ENCODE data around the gene DNASE1L2.

DNASE1L2 gene

DNA sequence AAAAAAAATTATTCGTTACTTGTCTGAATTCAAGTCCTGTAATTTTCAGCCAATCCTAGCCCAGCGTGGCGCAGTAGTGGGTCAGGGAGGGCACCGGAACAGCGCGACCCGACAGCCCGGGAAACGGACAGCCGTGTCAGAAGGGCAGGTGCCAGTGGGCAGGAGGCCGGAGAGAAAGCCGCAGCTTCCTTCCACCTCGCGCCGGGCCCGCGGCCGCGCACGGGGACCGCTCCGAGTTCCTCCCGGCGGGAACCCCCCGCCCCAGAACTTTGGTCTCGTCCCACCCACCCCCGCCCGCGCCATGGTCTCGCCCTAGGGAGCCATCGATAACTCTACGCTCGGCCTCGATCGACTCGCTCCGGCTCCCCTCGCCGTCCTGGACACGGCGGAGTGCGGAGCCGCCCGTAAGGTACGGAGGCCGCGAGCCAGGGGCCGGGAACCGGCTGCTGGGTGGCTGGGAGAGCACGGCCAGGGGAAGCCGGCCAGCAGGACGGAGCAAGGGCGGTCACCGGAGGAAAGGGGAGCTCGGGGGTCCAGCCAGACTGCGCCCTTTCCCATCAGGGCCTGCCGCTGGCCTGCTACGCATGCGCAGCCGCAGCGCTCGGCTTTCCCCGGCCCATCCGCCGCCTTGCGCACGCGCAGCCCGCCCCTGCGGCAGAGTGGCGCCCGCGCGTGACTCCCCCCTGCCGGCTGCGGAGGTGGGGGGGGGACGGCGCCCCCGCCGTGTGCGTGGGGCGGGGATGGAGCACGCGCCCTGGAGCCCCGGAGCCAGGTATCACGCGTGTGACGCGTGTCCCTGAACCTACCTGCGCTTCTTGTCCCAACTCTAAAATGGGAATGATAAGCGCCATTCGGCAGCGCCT lies 30.9 kb upstream of the DNASE1L2 start, which contains the start of gene MLST8:
TSS of gene MLST8 (plus strand) at position 351 of the 863 bp plus-strand sequence. CDS start 632 bp downstream, outside the sequence.
- Histone ChIP-seq H2BK15ac (replicated peaks; ENCODE audit: low read depth) (no peak within 1 kb of the TSS), H3K27ac (ENCODE audit: low read depth, low read length) (peak within 1 kb of the TSS; percentile 94), H3K18ac (ENCODE audit: low read length) (peak within 1 kb of the TSS; percentile 81), H2BK5ac (ENCODE audit: low read length) (peak within 1 kb of the TSS; percentile 94), H3K23ac (ENCODE audit: low read length) (no peak within 1 kb of the TSS), H3K27me3 (ENCODE audit: insufficient read depth, low read length, poor library complexity) (no peaks in the 10 kb centered on the region), H3K36me3 (ENCODE audit: control insufficient read depth, insufficient read depth, low read length) (peaks cover 3% of the 10 kb centered on the region), H3K56ac (ENCODE audit: low read length) (peak within 1 kb of the TSS; percentile 100), H3K79me2 (ENCODE audit: control insufficient read depth, insufficient read depth, low read length) (no peaks in the 10 kb centered on the region), H2BK120ac (ENCODE audit: low read depth, low read length) (no peak within 1 kb of the TSS), H3K4me1 (ENCODE audit: control insufficient read depth, low read depth, low read length) (no peaks in the 10 kb centered on the region), H3K4me2 (ENCODE audit: low read length) (peak within 1 kb of the TSS; percentile 92), H3K9ac (ENCODE audit: low read length) (peak within 1 kb of the TSS; percentile 91), H2AK5ac (ENCODE audit: low read length) (no peak within 1 kb of the TSS), H4K5ac (ENCODE audit: low read length) (no peak within 1 kb of the TSS), H3K4me3 (ENCODE audit: low read length) (peak within 1 kb of the TSS; percentile 85), H3K4ac (ENCODE audit: low read depth, low read length) (peak within 1 kb of the TSS; percentile 64), H4K8ac (ENCODE audit: low read depth, low read length) (peak within 1 kb of the TSS; percentile 30), H3K79me1 (ENCODE audit: low read length) (peaks cover 3% of the 10 kb centered on the region)
- no CpG with 5 or more reads among the region's 93 CpGs for WGBS (ENCODE audit: extremely low coverage, insufficient coverage, low lambda C conversion rate)
- DNase-seq = peak; percentile 84

DNA sequence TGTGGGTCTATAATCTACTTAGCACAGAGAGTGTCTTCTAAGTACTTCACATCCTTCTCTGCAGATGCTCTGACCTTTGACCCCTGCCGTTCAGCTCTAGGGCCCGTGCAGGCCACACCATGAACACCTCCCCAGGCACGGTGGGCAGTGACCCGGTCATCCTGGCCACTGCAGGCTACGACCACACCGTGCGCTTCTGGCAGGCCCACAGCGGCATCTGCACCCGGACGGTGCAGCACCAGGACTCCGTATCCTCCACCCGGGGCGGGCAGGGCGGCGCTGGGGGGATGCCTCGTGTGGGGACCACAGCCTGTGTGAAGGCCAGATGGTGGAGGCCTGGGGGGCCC lies 30.3 kb upstream of the DNASE1L2 start:
- Histone ChIP-seq H3K4ac (ENCODE audit: low read depth, low read length) (no peak overlapping the region), H3K79me1 (ENCODE audit: low read length) (peaks cover 3% of the 10 kb centered on the region), H2AK5ac (ENCODE audit: low read length) (no peak overlapping the region), H2BK5ac (ENCODE audit: low read length) (no peak overlapping the region), H3K18ac (ENCODE audit: low read length) (peak overlapping the region; percentile 13), H3K23ac (ENCODE audit: low read length) (no peak overlapping the region), H3K79me2 (ENCODE audit: control insufficient read depth, insufficient read depth, low read length) (no peaks in the 10 kb centered on the region), H4K8ac (ENCODE audit: low read depth, low read length) (peak overlapping the region; percentile 30), H3K4me3 (ENCODE audit: low read length) (peak overlapping the region; percentile 85), H3K56ac (ENCODE audit: low read length) (peak overlapping the region; percentile 100), H4K5ac (ENCODE audit: low read length) (no peak overlapping the region), H3K27ac (ENCODE audit: low read depth, low read length) (peak overlapping the region; percentile 94), H2BK120ac (ENCODE audit: low read depth, low read length) (no peak overlapping the region), H3K36me3 (ENCODE audit: control insufficient read depth, insufficient read depth, low read length) (peaks cover 3% of the 10 kb centered on the region), H3K9ac (ENCODE audit: low read length) (peak overlapping the region; percentile 91), H3K4me2 (ENCODE audit: low read length) (peak overlapping the region; percentile 92), H3K27me3 (ENCODE audit: insufficient read depth, low read length, poor library complexity) (no peaks in the 10 kb centered on the region), H2BK15ac (replicated peaks; ENCODE audit: low read depth) (no peak overlapping the region), H3K4me1 (ENCODE audit: control insufficient read depth, low read depth, low read length) (no peaks in the 10 kb centered on the region)
- no CpG with 5 or more reads among the region's 16 CpGs for WGBS (ENCODE audit: extremely low coverage, insufficient coverage, low lambda C conversion rate)
- DNase-seq = no peak

DNA sequence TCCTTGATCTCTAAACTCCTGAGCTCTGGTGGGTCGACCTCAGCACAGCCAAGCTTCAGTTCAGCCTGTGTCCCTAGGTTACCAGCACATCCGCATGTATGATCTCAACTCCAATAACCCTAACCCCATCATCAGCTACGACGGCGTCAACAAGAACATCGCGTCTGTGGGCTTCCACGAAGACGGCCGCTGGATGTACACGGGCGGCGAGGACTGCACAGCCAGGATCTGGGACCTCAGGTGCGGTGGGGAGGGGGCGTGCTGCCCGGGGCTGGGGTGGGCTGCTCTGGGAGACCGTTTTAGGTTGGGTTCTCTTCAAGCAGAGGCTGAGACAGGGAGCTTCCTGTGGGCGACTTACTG lies 29.8 kb upstream of the DNASE1L2 start:
- Histone ChIP-seq H3K4me1 (ENCODE audit: control insufficient read depth, low read depth, low read length) (no peaks in the 10 kb centered on the region), H3K79me1 (ENCODE audit: low read length) (peaks cover 3% of the 10 kb centered on the region), H3K4me3 (ENCODE audit: low read length) (no peak overlapping the region), H2BK5ac (ENCODE audit: low read length) (no peak overlapping the region), H3K4me2 (ENCODE audit: low read length) (peak overlapping the region; percentile 92), H3K27me3 (ENCODE audit: insufficient read depth, low read length, poor library complexity) (no peaks in the 10 kb centered on the region), H3K18ac (ENCODE audit: low read length) (no peak overlapping the region), H2BK15ac (replicated peaks; ENCODE audit: low read depth) (no peak overlapping the region), H3K9ac (ENCODE audit: low read length) (peak overlapping the region; percentile 91), H2AK5ac (ENCODE audit: low read length) (no peak overlapping the region), H3K79me2 (ENCODE audit: control insufficient read depth, insufficient read depth, low read length) (no peaks in the 10 kb centered on the region), H3K27ac (ENCODE audit: low read depth, low read length) (no peak overlapping the region), H2BK120ac (ENCODE audit: low read depth, low read length) (no peak overlapping the region), H4K5ac (ENCODE audit: low read length) (no peak overlapping the region), H3K23ac (ENCODE audit: low read length) (no peak overlapping the region), H4K8ac (ENCODE audit: low read depth, low read length) (no peak overlapping the region), H3K4ac (ENCODE audit: low read depth, low read length) (no peak overlapping the region), H3K36me3 (ENCODE audit: control insufficient read depth, insufficient read depth, low read length) (peaks cover 3% of the 10 kb centered on the region), H3K56ac (ENCODE audit: low read length) (peak overlapping the region; percentile 100)
- WGBS (ENCODE audit: extremely low coverage, insufficient coverage, low lambda C conversion rate) = no CpG with 5 or more reads among the region's 18 CpGs
- DNase-seq = no peak

DNA sequence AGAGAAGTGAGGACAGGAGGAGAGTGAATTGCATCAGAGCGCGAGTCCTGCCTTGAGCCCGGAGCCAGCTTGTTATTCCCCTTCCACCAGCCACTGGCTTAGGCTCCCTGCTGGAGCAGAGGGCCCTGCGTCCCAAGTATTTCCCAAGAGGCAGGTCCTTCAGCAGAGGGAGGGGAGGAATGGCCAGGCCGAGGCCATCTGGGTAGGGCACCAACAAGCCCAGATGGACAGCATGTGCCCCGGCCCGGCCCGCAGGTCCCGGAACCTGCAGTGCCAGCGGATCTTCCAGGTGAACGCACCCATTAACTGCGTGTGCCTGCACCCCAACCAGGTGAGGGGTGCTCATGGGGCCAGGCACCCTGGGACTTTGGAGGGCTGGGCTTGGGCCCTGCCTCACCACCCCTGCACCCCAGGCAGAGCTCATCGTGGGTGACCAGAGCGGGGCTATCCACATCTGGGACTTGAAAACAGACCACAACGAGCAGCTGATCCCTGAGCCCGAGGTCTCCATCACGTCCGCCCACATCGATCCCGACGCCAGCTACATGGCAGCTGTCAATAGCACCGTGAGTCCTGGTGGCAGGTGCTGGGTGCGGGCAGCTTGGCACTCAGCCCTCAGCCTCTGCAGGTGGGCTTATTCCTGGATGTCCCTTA lies 29.3 kb upstream of the DNASE1L2 start:
- no peak overlapping the region for H3K4me2 ChIP-seq (ENCODE audit: low read length)
- H3K56ac ChIP-seq (ENCODE audit: low read length) = no peak overlapping the region
- H3K4me3 ChIP-seq (ENCODE audit: low read length) = no peak overlapping the region
- no CpG with 5 or more reads among the region's 23 CpGs for WGBS (ENCODE audit: extremely low coverage, insufficient coverage, low lambda C conversion rate)
- no peak overlapping the region for H2BK5ac ChIP-seq (ENCODE audit: low read length)
- H3K4ac ChIP-seq (ENCODE audit: low read depth, low read length) = no peak overlapping the region
- no peak overlapping the region for H2BK120ac ChIP-seq (ENCODE audit: low read depth, low read length)
- H3K79me2 ChIP-seq (ENCODE audit: control insufficient read depth, insufficient read depth, low read length) = no peaks in the 10 kb centered on the region
- H3K9ac ChIP-seq (ENCODE audit: low read length) = no peak overlapping the region
- DNase-seq = peak; percentile 39
- peaks cover 3% of the 10 kb centered on the region for H3K79me1 ChIP-seq (ENCODE audit: low read length)
- H3K36me3 ChIP-seq (ENCODE audit: control insufficient read depth, insufficient read depth, low read length) = peaks cover 3% of the 10 kb centered on the region
- no peaks in the 10 kb centered on the region for H3K27me3 ChIP-seq (ENCODE audit: insufficient read depth, low read length, poor library complexity)
- H3K27ac ChIP-seq (ENCODE audit: low read depth, low read length) = no peak overlapping the region
- H2AK5ac ChIP-seq (ENCODE audit: low read length) = no peak overlapping the region
- no peak overlapping the region for H2BK15ac ChIP-seq (replicated peaks; ENCODE audit: low read depth)
- no peak overlapping the region for H3K23ac ChIP-seq (ENCODE audit: low read length)
- H3K18ac ChIP-seq (ENCODE audit: low read length) = no peak overlapping the region
- no peaks in the 10 kb centered on the region for H3K4me1 ChIP-seq (ENCODE audit: control insufficient read depth, low read depth, low read length)
- H4K5ac ChIP-seq (ENCODE audit: low read length) = no peak overlapping the region
- no peak overlapping the region for H4K8ac ChIP-seq (ENCODE audit: low read depth, low read length)

DNA sequence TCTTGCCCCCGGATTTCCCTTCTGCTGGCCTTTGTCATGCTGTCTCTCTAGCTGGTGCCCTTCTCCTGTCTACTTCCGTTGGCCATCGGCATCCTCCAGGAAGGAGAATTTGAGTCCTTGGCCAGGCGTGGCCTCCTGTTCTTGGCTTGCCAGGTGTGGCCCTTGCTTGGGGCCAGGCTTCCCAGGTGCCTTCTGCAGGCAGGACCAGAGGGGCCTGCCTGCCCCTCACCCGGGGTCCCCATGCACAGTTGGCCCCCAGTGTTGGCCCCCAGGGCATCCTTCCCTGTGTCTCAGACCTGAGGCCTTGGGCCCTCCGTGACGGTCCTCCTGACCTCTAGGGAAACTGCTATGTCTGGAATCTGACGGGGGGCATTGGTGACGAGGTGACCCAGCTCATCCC lies 28.4 kb upstream of the DNASE1L2 start:
- Histone ChIP-seq H3K79me1 (ENCODE audit: low read length) (peaks cover 9% of the 10 kb centered on the region), H2AK5ac (ENCODE audit: low read length) (no peak overlapping the region), H3K18ac (ENCODE audit: low read length) (no peak overlapping the region), H3K4me2 (ENCODE audit: low read length) (no peak overlapping the region), H3K9ac (ENCODE audit: low read length) (no peak overlapping the region), H3K79me2 (ENCODE audit: control insufficient read depth, insufficient read depth, low read length) (peaks cover 8% of the 10 kb centered on the region), H3K56ac (ENCODE audit: low read length) (no peak overlapping the region), H2BK5ac (ENCODE audit: low read length) (no peak overlapping the region), H4K8ac (ENCODE audit: low read depth, low read length) (no peak overlapping the region), H3K36me3 (ENCODE audit: control insufficient read depth, insufficient read depth, low read length) (peaks cover 6% of the 10 kb centered on the region), H3K27ac (ENCODE audit: low read depth, low read length) (no peak overlapping the region), H3K23ac (ENCODE audit: low read length) (no peak overlapping the region), H2BK120ac (ENCODE audit: low read depth, low read length) (no peak overlapping the region), H2BK15ac (replicated peaks; ENCODE audit: low read depth) (no peak overlapping the region), H3K4me1 (ENCODE audit: control insufficient read depth, low read depth, low read length) (peaks cover 2% of the 10 kb centered on the region), H3K4me3 (ENCODE audit: low read length) (no peak overlapping the region), H3K27me3 (ENCODE audit: insufficient read depth, low read length, poor library complexity) (no peaks in the 10 kb centered on the region), H4K5ac (ENCODE audit: low read length) (no peak overlapping the region), H3K4ac (ENCODE audit: low read depth, low read length) (no peak overlapping the region)
- WGBS (ENCODE audit: extremely low coverage, insufficient coverage, low lambda C conversion rate) = no CpG with 5 or more reads among the region's 9 CpGs
- no peak for DNase-seq
